ENCODE results near the gene STXBP2.
A peak's percentile ranks its signal among the peaks of the same experiment; 100 is the strongest.

Gene STXBP2

DNA sequence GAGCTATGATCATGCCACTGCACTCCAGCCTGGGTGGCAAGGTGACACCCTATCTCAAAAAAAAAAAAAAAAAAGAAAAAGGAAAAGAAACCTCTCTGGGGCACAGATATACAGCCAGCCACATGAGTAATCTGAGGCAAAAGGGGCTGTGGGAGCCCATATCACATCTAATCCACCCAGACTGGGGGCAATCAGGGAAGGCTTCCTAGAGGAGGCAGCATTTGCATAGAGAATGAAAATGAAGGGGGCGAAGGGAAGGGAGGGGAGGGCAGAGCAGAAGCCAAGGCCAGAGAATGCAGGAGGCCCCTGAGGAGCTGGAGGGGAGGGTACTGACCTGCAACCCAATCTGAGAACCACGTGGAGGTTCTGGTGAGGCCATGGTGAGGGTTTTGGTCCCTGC lies 13.2 kb downstream of the STXBP2 start:
- Histone ChIP-seq H2AK5ac (ENCODE audit: low read length) (no peak overlapping the region), H3K56ac (ENCODE audit: low read length) (no peak overlapping the region), H3K79me1 (ENCODE audit: low read length) (no peaks in the 10 kb centered on the region), H3K4me2 (ENCODE audit: low read length) (no peak overlapping the region), H3K36me3 (ENCODE audit: control insufficient read depth, insufficient read depth, low read length) (no peaks in the 10 kb centered on the region), H3K27me3 (ENCODE audit: insufficient read depth, low read length, poor library complexity) (no peaks in the 10 kb centered on the region), H3K9ac (ENCODE audit: low read length) (no peak overlapping the region), H3K4me3 (ENCODE audit: low read length) (no peak overlapping the region), H2BK5ac (ENCODE audit: low read length) (no peak overlapping the region), H3K4me1 (ENCODE audit: control insufficient read depth, low read depth, low read length) (no peaks in the 10 kb centered on the region), H3K79me2 (ENCODE audit: control insufficient read depth, insufficient read depth, low read length) (no peaks in the 10 kb centered on the region), H2BK15ac (replicated peaks; ENCODE audit: low read depth) (no peak overlapping the region), H3K4ac (ENCODE audit: low read depth, low read length) (no peak overlapping the region), H4K8ac (ENCODE audit: low read depth, low read length) (no peak overlapping the region), H4K5ac (ENCODE audit: low read length) (no peak overlapping the region), H3K18ac (ENCODE audit: low read length) (no peak overlapping the region), H3K27ac (ENCODE audit: low read depth, low read length) (no peak overlapping the region), H2BK120ac (ENCODE audit: low read depth, low read length) (no peak overlapping the region), H3K23ac (ENCODE audit: low read length) (no peak overlapping the region)
- no CpG with 5 or more reads among the region's 2 CpGs for WGBS (ENCODE audit: extremely low coverage, insufficient coverage, low lambda C conversion rate)
- no peak for DNase-seq

DNA sequence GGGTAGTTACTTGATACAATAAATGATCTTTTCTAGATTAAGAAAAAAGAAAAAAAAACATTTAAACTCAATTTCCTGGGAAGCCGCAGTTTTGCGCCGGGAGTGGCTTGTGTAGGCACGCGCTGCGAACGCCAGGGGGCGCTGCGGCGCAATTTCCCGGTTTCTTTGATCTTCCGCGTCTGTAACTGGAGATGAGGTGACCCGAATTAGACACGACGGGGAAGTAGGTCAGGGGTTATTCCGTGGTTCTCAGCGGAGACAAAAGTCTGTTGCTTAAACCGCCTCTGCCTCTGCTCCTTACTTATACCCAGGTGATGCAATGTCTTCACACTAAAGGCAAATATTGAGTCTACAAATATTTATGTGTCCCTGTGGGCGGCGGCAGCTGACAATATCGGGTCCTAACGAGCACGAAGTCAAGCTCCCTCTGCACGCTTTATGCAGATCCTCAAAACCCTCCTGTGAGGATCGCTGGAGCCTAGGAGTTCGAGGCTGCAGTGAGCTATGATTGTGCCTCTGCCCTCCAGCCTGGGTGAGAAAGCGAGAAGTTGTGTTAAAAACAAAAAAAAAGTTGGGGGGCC lies 15.2 kb downstream of the STXBP2 start:
- H3K4me3 ChIP-seq (ENCODE audit: low read length) = no peak overlapping the region
- no peaks in the 10 kb centered on the region for H3K36me3 ChIP-seq (ENCODE audit: control insufficient read depth, insufficient read depth, low read length)
- no peaks in the 10 kb centered on the region for H3K79me1 ChIP-seq (ENCODE audit: low read length)
- no peak overlapping the region for H3K4ac ChIP-seq (ENCODE audit: low read depth, low read length)
- no CpG with 5 or more reads among the region's 28 CpGs for WGBS (ENCODE audit: extremely low coverage, insufficient coverage, low lambda C conversion rate)
- H3K18ac ChIP-seq (ENCODE audit: low read length) = no peak overlapping the region
- H3K9ac ChIP-seq (ENCODE audit: low read length) = no peak overlapping the region
- peak overlapping the region; percentile 11 for H3K4me2 ChIP-seq (ENCODE audit: low read length)
- H3K79me2 ChIP-seq (ENCODE audit: control insufficient read depth, insufficient read depth, low read length) = no peaks in the 10 kb centered on the region
- H2AK5ac ChIP-seq (ENCODE audit: low read length) = no peak overlapping the region
- H4K8ac ChIP-seq (ENCODE audit: low read depth, low read length) = no peak overlapping the region
- H3K23ac ChIP-seq (ENCODE audit: low read length) = no peak overlapping the region
- H2BK15ac ChIP-seq (replicated peaks; ENCODE audit: low read depth) = no peak overlapping the region
- H3K56ac ChIP-seq (ENCODE audit: low read length) = peak overlapping the region; percentile 25
- peak overlapping the region; percentile 39 for H4K5ac ChIP-seq (ENCODE audit: low read length)
- H3K27ac ChIP-seq (ENCODE audit: low read depth, low read length) = no peak overlapping the region
- no peaks in the 10 kb centered on the region for H3K4me1 ChIP-seq (ENCODE audit: control insufficient read depth, low read depth, low read length)
- peak; percentile 89 for DNase-seq
- H2BK120ac ChIP-seq (ENCODE audit: low read depth, low read length) = no peak overlapping the region
- no peak overlapping the region for H2BK5ac ChIP-seq (ENCODE audit: low read length)
- H3K27me3 ChIP-seq (ENCODE audit: insufficient read depth, low read length, poor library complexity) = no peaks in the 10 kb centered on the region

DNA sequence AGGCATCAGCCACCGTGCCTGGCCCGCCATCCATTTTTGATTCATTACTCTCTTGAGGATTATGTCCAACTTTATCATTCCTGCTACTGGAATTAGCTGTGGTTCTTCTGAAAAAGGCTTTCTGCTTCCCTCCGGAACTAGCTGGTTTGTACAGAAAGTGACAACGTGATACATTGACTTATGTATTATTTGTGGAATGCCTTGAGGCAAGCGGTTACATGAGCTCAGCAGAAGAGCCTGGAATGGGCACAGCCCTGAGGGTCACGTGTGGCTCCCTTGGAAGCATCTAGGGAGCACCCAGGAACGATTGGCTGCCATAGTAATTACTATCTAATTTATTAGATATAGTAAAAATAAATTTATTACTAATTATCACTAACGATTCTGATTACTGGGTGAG lies 17.5 kb downstream of the STXBP2 start:
- H3K36me3 ChIP-seq (ENCODE audit: control insufficient read depth, insufficient read depth, low read length) = no peaks in the 10 kb centered on the region
- no peaks in the 10 kb centered on the region for H3K4me1 ChIP-seq (ENCODE audit: control insufficient read depth, low read depth, low read length)
- H3K9ac ChIP-seq (ENCODE audit: low read length) = no peak overlapping the region
- no peak overlapping the region for H2BK120ac ChIP-seq (ENCODE audit: low read depth, low read length)
- no peak overlapping the region for H4K5ac ChIP-seq (ENCODE audit: low read length)
- no peak overlapping the region for H3K18ac ChIP-seq (ENCODE audit: low read length)
- H3K27me3 ChIP-seq (ENCODE audit: insufficient read depth, low read length, poor library complexity) = no peaks in the 10 kb centered on the region
- H2BK15ac ChIP-seq (replicated peaks; ENCODE audit: low read depth) = no peak overlapping the region
- no peak overlapping the region for H2AK5ac ChIP-seq (ENCODE audit: low read length)
- H4K8ac ChIP-seq (ENCODE audit: low read depth, low read length) = no peak overlapping the region
- no peak overlapping the region for H3K56ac ChIP-seq (ENCODE audit: low read length)
- H3K79me2 ChIP-seq (ENCODE audit: control insufficient read depth, insufficient read depth, low read length) = no peaks in the 10 kb centered on the region
- H3K27ac ChIP-seq (ENCODE audit: low read depth, low read length) = no peak overlapping the region
- no peaks in the 10 kb centered on the region for H3K79me1 ChIP-seq (ENCODE audit: low read length)
- no CpG with 5 or more reads among the region's 8 CpGs for WGBS (ENCODE audit: extremely low coverage, insufficient coverage, low lambda C conversion rate)
- no peak overlapping the region for H3K4me2 ChIP-seq (ENCODE audit: low read length)
- no peak overlapping the region for H3K23ac ChIP-seq (ENCODE audit: low read length)
- DNase-seq = no peak
- no peak overlapping the region for H3K4ac ChIP-seq (ENCODE audit: low read depth, low read length)
- H2BK5ac ChIP-seq (ENCODE audit: low read length) = no peak overlapping the region
- no peak overlapping the region for H3K4me3 ChIP-seq (ENCODE audit: low read length)

DNA sequence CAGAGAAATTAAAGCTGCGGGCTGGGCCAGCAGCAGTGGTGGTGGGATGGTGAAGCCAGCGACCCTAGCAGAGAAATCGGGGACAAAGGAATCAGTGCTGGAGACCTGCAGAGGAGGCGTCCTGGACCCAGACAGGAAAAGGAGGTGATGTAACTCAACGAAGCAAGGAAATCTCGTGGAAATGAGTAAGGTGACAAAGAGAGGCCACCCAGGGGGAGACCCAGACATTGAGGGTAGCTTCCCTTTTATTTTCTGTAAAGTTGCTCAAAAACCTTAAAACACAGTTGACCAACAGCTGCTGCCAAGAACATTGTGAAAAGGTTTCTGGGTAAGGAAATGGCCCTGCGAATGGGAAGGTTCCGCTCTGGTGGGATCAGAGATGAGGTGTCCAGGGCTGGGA lies 18.7 kb downstream of the STXBP2 start:
- no peak overlapping the region for H4K8ac ChIP-seq (ENCODE audit: low read depth, low read length)
- no peak overlapping the region for H2AK5ac ChIP-seq (ENCODE audit: low read length)
- H3K36me3 ChIP-seq (ENCODE audit: control insufficient read depth, insufficient read depth, low read length) = no peaks in the 10 kb centered on the region
- no peak overlapping the region for H3K27ac ChIP-seq (ENCODE audit: low read depth, low read length)
- no peak overlapping the region for H2BK120ac ChIP-seq (ENCODE audit: low read depth, low read length)
- H2BK5ac ChIP-seq (ENCODE audit: low read length) = no peak overlapping the region
- H3K9ac ChIP-seq (ENCODE audit: low read length) = no peak overlapping the region
- no peak overlapping the region for H3K18ac ChIP-seq (ENCODE audit: low read length)
- H3K4me3 ChIP-seq (ENCODE audit: low read length) = no peak overlapping the region
- no peak overlapping the region for H3K56ac ChIP-seq (ENCODE audit: low read length)
- no peak overlapping the region for H2BK15ac ChIP-seq (replicated peaks; ENCODE audit: low read depth)
- H3K79me2 ChIP-seq (ENCODE audit: control insufficient read depth, insufficient read depth, low read length) = no peaks in the 10 kb centered on the region
- no peak overlapping the region for H4K5ac ChIP-seq (ENCODE audit: low read length)
- H3K4ac ChIP-seq (ENCODE audit: low read depth, low read length) = no peak overlapping the region
- WGBS (ENCODE audit: extremely low coverage, insufficient coverage, low lambda C conversion rate) = no CpG with 5 or more reads among the region's 8 CpGs
- no peaks in the 10 kb centered on the region for H3K27me3 ChIP-seq (ENCODE audit: insufficient read depth, low read length, poor library complexity)
- no peaks in the 10 kb centered on the region for H3K79me1 ChIP-seq (ENCODE audit: low read length)
- H3K4me2 ChIP-seq (ENCODE audit: low read length) = no peak overlapping the region
- H3K4me1 ChIP-seq (ENCODE audit: control insufficient read depth, low read depth, low read length) = no peaks in the 10 kb centered on the region
- DNase-seq = no peak
- H3K23ac ChIP-seq (ENCODE audit: low read length) = no peak overlapping the region

- no CpG with 5 or more reads among the region's 14 CpGs for WGBS (ENCODE audit: extremely low coverage, insufficient coverage, low lambda C conversion rate)
- Histone ChIP-seq H3K18ac (ENCODE audit: low read length) (no peak overlapping the region), H4K8ac (ENCODE audit: low read depth, low read length) (no peak overlapping the region), H3K79me2 (ENCODE audit: control insufficient read depth, insufficient read depth, low read length) (no peaks in the 10 kb centered on the region), H3K4me2 (ENCODE audit: low read length) (no peak overlapping the region), H2BK120ac (ENCODE audit: low read depth, low read length) (no peak overlapping the region), H3K36me3 (ENCODE audit: control insufficient read depth, insufficient read depth, low read length) (no peaks in the 10 kb centered on the region), H4K5ac (ENCODE audit: low read length) (no peak overlapping the region), H3K4me3 (ENCODE audit: low read length) (no peak overlapping the region), H2AK5ac (ENCODE audit: low read length) (no peak overlapping the region), H3K79me1 (ENCODE audit: low read length) (no peaks in the 10 kb centered on the region), H3K4me1 (ENCODE audit: control insufficient read depth, low read depth, low read length) (no peaks in the 10 kb centered on the region), H3K27me3 (ENCODE audit: insufficient read depth, low read length, poor library complexity) (no peaks in the 10 kb centered on the region), H3K23ac (ENCODE audit: low read length) (no peak overlapping the region), H2BK15ac (replicated peaks; ENCODE audit: low read depth) (no peak overlapping the region), H3K9ac (ENCODE audit: low read length) (no peak overlapping the region), H2BK5ac (ENCODE audit: low read length) (no peak overlapping the region), H3K56ac (ENCODE audit: low read length) (no peak overlapping the region), H3K4ac (ENCODE audit: low read depth, low read length) (no peak overlapping the region), H3K27ac (ENCODE audit: low read depth, low read length) (no peak overlapping the region)
- no peak for DNase-seq
Measured at GRCh38 chr19:7657131-7657751, 20.3 kb downstream of the STXBP2 start.

DNA sequence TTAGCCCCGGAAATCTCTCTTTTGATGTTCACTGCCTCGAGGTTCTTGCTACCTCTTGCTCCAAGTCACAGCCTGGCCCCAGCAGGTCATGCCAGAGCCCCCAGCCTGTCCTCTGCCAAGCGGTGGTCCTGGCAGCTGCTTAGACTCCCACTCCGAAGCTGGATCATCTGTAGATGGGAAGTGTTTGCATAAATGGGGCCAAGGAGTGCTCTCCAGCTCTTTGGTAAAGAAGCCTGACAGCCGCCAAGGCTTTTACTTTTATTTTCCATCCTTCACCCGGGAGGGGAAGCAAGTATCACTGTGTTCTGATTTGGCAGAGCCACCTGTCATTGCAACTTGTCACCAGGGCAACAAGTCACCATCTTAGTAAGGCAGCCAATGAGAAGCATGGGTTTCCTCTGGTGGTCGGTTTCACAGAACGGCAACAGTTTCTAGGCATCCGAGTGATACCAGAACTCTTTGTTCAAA lies 21.3 kb downstream of the STXBP2 start:
- Histone ChIP-seq H3K4me2 (ENCODE audit: low read length) (no peak overlapping the region), H3K4ac (ENCODE audit: low read depth, low read length) (no peak overlapping the region), H3K27me3 (ENCODE audit: insufficient read depth, low read length, poor library complexity) (no peaks in the 10 kb centered on the region), H3K9ac (ENCODE audit: low read length) (no peak overlapping the region), H2BK5ac (ENCODE audit: low read length) (no peak overlapping the region), H3K36me3 (ENCODE audit: control insufficient read depth, insufficient read depth, low read length) (no peaks in the 10 kb centered on the region), H4K8ac (ENCODE audit: low read depth, low read length) (no peak overlapping the region), H3K23ac (ENCODE audit: low read length) (no peak overlapping the region), H2BK15ac (replicated peaks; ENCODE audit: low read depth) (no peak overlapping the region), H3K79me2 (ENCODE audit: control insufficient read depth, insufficient read depth, low read length) (no peaks in the 10 kb centered on the region), H2AK5ac (ENCODE audit: low read length) (no peak overlapping the region), H3K27ac (ENCODE audit: low read depth, low read length) (no peak overlapping the region), H3K79me1 (ENCODE audit: low read length) (no peaks in the 10 kb centered on the region), H3K4me3 (ENCODE audit: low read length) (no peak overlapping the region), H3K18ac (ENCODE audit: low read length) (no peak overlapping the region), H3K56ac (ENCODE audit: low read length) (no peak overlapping the region), H4K5ac (ENCODE audit: low read length) (no peak overlapping the region), H3K4me1 (ENCODE audit: control insufficient read depth, low read depth, low read length) (no peaks in the 10 kb centered on the region), H2BK120ac (ENCODE audit: low read depth, low read length) (no peak overlapping the region)
- no CpG with 5 or more reads among the region's 9 CpGs for whole genome bisulfite sequencing (ENCODE audit: extremely low coverage, insufficient coverage, low lambda C conversion rate)
- DNase-seq = peak; percentile 28

All from mesendoderm (in vitro differentiated cells).